ENCODE measurements around the gene SPACA6.

The SPACA6 gene

DNA sequence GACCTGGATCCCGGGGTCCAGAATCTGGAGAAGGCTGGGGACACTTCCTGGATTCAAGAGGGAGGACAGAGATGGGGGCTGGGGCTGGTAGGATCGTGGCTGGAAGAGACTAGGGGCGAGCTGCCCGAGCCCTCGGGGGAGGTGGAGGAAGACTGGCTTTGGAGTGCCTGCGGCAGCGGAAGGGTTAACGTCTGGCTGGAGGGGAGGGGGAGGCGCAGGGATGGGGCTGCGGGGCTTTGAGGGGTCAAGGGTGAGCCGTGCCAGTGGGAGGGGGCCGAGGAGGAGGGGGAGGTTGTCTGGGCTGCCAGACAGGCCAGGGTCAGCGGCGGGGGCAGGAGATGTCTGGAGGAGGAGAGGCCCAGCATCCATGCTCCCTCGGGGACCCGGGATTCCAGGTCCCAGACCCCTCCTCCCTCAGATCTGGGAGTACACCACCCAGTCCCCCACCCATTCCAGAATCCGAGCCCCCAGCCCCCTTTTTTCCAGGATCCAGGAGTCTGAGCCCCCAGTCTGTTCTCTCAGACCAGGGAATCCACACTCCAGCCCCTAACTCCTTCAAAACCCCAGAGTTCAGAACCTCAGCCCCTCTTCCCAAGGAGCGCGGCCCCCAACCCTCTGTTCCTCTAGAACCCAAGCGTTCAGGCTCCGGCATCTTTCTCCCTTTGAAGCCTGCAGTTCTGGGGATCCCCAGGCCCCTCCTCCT is 3.2 kb upstream of the SPACA6 start:
- no peak for DNase-seq

GRCh38 chr19:51690454-51691073 is 2.6 kb upstream of the SPACA6 start:
- DNase-seq: no peak

DNA sequence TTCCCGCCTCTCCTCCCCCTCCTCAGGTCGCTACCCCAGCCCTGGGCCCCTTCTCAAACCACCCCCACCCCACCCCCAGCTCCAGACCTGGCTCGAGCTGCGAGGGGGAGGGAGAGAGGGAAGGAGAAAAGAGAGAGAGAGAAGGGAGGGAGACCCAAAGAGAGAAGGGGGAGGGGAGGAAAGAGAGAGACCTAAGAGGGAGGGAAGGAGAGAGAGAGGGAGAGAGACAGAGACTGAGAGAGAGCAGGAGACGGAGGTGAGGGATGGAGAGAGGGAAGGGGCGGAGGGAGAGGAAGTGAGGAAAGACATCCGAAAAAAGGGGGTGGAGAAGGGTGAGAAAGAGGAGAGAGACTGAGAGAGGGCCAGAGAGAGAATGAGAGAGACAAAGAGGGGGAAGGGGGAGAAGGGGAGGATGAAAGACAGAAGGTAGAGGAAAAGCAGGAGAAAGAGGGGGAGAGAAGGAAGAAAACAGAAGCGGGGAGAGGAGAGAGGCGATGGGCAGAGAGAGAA is 2.0 kb upstream of the SPACA6 start:
- no peak for DNase-seq

DNA sequence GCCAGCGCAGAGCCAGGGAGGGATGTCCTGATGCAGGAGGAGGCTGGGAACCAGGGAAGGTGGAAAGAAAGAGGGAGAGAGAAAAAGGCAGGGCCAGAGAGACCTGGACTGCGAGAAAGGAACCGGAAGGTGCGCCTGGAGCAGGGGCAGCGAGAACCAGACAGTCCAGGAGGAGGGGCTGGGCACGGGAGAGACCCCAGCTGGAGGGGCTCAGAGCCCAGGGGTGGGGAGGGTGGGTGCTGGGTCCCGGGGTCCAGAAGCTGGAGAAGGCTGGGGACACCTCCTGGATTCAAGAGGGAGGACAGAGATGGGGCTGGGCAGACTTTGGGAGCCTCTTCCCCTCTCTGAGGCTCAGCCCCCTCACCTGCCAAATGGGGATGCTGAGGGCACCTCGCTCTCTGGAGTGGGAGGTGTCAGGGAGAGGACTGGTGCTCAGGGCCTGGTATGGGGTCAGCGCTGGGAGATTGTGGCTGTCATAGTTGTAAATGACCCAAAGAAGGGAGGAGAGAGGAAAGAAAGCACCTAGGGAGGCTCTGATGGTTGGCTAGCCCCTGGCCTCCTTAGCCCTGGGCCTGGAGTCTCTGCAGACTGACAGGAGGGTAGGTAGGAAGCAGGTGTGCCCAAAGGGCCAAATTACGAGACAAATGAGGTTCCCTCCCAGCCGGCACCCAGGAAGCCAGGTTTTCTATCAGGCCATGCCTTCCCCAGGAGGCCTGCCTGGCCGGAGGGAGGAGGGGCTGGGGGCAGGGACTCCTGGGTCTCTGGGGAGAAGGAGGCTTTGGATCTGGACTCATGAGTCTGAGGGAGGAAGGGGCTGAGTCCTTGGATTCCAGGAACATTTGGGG is 1.3 kb upstream of the SPACA6 start:
- no peak for DNase-seq

DNA sequence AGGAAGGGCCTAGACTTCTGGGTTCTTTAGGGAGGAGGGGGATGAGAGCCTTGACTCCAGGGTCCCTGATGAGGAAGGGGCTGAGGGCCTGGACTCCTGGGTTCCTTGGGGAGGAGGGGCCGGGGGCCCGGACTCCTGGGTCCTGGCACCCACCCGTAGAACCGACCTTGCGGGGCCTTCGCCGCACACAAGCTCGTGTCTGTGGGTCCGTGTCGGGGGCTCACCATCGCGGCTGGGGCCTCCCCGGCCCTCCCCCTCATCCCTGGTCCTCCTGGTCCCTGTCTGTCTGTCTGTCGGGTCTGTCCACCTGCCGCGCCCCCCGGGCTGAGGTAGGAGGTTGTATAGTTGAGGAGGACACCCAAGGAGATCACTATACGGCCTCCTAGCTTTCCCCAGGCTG is 662 bp upstream of the SPACA6 start:
- no peak for DNase-seq

DNA sequence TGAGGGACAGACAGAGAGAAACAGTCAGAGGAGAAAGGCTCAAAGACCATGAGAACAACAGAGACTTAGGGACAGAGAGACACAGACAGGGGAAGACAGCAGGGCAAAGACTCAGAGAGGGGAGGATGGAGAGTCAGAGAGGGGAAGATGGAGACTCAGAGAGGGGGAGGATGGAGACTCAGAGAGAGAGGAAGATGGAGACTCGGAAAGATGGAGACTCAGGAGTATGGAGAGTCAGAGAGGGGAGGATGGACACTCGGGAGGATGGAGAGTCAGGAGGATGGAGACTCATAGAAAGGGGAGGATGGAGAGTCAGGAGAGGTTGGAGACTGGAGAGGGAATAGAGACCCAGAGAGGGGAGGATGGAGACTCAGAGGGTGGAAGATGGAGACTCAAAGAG is 689 bp downstream of the SPACA6 start:
- DNase-seq: no peak

DNA sequence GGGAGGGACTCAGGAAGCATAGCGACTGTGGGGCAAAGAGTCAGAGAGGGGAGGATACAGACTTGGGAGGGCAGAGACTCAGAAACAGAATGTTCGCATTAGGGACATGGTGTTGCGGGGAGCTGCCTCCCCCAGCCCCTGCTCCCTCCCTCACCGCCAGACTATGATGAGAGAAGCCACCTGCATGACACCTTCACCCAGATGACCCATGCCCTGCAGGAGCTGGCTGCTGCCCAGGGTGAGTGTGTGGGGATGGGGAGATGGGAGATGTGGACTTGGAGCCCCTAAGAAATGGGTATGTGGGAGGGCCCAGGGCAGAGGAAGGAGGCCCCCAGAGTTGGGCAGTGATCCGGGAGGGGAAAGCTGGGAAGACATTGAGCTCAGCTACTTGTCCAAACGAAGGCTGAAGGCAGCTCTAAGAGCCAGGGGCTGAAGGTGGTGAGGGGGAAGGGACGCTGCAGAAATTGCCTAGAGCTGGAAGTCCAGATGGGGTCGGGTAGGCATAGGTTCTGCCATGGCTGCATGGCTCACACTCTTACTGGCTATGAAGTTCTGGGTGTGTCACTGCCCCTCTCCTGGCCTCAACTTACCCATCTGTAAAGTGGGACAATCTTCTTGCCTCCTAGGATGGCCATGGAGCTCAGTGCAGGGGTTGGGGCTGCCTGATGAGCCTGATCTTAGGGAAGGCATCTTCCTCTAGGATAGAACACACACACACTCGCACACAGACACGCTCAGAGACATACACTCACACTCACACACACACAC is 1.4 kb downstream of the SPACA6 start:
- no peak for DNase-seq

DNA sequence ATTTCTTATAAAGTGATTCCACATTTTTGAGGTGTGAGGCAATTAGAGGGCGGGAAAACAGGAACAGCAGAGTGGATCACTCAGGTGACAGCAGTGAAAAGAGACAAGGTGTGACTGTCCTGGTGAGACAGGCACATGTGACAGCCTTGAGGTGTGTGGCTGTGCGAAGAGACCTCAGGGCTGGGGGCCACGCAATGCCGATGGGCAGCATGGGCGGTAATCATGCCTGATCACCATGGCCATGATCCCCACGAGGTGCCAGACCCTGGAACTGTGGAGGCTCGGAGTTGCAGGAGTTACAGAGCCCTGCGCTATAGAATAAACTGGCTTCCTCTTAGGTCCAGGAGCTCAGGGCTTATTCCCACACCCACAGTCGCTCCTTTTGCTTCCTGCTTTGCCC is 2.0 kb downstream of the SPACA6 start:
- DNase-seq: peak in 1 of 2 donors; percentile 34

DNA sequence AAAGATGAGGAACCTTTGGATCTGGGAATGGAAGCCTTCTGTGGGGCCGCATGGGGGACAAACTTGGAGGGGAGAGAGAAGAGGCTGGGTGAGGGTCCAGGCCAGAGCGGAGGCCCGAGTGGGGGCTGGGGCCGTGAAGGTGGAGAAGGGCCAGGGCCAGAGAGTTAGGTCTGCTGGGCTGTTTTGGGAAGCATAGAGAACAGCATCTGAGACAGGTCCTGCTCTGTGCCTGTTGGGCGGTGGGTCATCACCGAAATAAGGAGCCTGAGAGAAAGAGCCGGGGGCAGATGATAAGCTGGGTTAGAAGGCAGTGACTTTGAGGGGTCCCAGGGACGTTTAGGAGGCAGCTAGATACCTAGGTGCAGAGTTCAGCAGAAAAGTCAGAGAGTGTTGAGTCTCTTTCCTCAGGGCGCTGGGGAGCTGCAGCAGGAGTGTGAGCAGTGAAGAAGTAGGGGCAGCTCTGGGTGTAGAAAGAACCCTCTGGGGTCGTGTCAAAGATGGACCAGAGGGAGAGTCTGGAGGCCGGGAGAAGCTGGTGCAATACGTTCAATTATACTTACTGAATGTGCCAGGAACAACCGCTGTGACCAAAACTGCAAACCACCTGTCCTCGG is 2.7 kb downstream of the SPACA6 start:
- DNase-seq: no peak

DNA sequence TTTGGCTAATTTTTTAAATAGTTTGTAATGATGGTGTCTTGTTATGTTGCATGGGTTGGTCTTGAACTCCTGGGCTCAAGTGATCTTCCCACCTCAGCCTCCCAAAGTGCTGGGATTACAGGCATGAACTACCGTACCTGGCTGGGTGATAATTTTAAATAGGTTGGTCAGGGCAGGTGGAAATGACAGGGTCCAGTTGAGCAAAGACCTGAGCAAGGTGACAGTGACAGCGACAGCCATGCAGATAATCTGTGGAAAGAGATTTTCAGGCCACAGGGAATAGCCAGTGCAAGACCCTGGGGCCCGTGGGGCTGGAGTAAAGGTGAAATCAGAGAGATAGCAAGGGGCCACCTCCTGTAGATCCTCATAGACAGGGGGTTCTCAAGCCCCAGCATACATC is 3.5 kb downstream of the SPACA6 start:
- no peak for DNase-seq

DNA sequence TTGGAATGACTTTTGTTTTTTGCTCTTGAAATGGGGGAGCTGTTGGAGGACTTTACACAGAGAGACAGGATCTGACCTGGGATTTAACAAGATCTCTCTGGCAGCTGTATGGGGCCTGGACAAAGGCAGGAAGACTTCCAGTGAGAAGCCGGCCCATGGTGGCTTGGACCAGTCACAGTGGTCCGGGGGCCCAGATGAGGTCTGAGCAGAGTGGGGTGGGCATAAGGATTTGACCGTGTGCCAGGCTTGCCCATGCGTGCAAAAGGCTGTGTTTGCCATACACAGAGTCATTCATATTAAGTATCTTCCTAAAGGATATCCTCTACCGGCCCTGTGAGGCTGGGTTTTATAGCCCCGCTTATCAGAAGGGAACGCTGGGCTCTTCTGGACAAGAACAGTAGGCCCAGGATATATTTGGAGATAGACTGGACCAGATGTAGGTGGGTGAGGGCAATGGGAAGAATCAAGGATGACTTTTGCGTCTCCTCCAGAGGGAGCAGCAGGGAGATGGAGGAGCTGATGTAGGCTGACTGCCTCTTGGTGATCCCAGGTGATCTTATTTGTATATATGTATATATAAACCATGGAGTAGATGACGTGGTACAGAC is 4.1 kb downstream of the SPACA6 start:
- no peak for DNase-seq

GRCh38 chr19:51698296-51698695 is 5.2 kb downstream of the SPACA6 start:
- DNase-seq: no peak

- no peak for DNase-seq
Measured at GRCh38 chr19:51699170-51699569, 6.0 kb downstream of the SPACA6 start.

GRCh38 chr19:51701468-51702100 is 8.5 kb downstream of the SPACA6 start:
- no peak for DNase-seq

- peak; percentile 50 to 58 for DNase-seq
Measured at GRCh38 chr19:51702103-51702824, 9.1 kb downstream of the SPACA6 start.

DNA sequence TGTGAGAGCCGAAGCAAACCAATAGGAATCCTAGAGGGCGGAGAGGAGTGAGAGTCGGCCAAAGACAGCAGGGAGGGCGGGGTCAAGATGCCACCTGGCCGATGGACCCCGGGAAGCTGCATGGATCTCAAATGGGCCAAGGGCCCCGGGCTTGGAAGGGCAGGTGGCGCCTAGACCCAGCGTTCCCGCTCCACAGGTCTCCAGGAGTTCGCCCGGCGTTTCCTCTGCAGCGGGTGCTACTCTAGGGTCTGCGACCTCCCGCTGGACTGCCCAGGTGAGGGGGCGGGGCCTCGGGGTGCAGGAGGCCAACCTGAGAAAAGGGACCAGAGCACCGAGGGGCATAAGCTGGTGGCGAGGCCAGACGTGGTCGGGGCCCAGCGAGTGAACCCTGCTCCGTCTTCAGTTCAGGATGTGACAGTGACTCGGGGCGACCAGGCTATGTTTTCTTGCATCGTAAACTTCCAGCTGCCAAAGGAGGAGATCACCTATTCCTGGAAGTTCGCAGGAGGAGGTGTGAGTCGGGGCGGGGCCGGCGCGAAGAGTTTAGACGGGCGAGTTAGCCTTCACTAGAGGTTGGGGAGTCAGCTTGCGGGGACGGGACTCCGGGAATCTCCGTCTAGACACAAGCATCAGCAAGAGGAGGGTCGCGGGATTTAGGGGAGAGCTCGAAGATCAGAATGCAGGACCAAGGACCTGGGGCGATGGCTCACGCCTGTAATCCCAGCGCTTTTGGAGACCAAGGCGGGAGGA is 9.9 kb downstream of the SPACA6 start:
- no peak for DNase-seq

- peak; percentile 90 to 94 for DNase-seq
Measured at GRCh38 chr19:51703575-51704515, 10.7 kb downstream of the SPACA6 start.

DNA sequence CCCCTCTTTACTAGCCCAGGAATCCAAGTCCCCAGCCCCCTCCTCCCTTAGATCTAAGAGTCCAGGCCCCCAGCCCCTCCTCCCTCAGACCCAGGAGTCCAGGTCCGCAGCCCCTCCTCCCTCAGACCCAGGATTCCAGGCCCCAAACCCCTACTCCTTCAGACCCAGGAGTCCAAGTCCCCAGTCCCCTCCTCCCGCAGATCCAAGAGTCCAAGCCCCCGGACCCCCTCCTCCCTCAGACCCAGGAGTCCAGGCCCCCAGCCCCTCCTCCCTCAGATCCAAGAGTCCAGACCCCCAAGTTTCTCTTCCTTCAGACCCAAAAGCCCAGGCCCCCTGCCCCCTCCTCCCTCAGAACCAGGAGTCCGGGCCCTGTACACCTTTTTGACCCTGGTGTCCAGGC is 11.5 kb downstream of the SPACA6 start:
- no peak for DNase-seq

GRCh38 chr19:51706296-51706695 is 13.2 kb downstream of the SPACA6 start:
- DNase-seq: no peak
